ENCODE data around the gene BZW1. TPM values are rescaled to one million over a fixed set of nuclear protein-coding genes. Genes with fewer than 3 reads are reported as not detected.

Gene BZW1
- total RNA-seq, 1 donor from 2014 or later = 433 TPM

DNA sequence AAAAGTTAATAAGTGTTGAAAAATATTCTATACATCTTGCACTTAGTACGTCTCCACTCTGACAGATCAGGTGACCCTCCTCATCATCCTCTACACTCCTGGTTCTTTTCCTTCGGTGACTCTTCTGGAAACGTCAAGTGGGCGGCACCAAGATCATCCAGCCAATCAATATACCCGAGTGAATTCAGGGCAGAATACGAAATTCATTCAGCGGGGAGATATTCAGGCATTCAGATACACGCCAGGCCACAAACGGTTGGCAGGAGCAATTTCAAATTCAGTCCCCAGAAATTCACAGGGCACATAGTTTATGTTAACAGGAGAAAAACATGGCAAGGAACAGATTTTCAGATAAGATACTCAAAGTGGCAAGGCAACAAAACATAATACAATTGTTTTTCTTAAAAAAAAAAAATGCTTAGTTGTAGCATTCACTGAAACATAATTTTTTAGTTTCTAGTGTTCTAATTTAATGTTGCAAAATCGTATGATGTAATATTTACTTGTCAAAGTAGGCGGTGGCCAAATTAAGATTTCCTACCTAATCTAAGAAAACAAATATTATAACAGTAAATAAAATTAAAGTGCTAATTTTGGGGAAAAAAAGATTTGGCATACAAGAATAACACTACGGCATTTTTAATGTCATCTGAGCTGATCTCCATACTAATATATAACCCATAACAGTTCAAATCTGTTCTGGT is 48.5 kb downstream of the BZW1 start:
- peak overlapping the region; percentile 74 for H3K4me3 Mint-ChIP-seq
- H3K36me3 Mint-ChIP-seq (ENCODE audit: low read depth) = peaks cover 32% of the 10 kb centered on the region
- no peaks in the 10 kb centered on the region for H3K9me3 Mint-ChIP-seq
- H3K27ac Mint-ChIP-seq (ENCODE audit: unreplicated experiment) = no peak overlapping the region
- no peaks in the 10 kb centered on the region for H3K27me3 Mint-ChIP-seq (ENCODE audit: low read depth)
- TF ChIP-seq, protein P1, sequence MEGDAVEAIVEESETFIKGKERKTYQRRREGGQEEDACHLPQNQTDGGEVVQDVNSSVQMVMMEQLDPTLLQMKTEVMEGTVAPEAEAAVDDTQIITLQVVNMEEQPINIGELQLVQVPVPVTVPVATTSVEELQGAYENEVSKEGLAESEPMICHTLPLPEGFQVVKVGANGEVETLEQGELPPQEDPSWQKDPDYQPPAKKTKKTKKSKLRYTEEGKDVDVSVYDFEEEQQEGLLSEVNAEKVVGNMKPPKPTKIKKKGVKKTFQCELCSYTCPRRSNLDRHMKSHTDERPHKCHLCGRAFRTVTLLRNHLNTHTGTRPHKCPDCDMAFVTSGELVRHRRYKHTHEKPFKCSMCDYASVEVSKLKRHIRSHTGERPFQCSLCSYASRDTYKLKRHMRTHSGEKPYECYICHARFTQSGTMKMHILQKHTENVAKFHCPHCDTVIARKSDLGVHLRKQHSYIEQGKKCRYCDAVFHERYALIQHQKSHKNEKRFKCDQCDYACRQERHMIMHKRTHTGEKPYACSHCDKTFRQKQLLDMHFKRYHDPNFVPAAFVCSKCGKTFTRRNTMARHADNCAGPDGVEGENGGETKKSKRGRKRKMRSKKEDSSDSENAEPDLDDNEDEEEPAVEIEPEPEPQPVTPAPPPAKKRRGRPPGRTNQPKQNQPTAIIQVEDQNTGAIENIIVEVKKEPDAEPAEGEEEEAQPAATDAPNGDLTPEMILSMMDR (conservative IDR thresholded peaks at IDR 0.05) = no peak
- DNase-seq (ENCODE audit: low read depth, low spot score) = no peak
- H3K4me1 Mint-ChIP-seq = peaks cover 32% of the 10 kb centered on the region

DNA sequence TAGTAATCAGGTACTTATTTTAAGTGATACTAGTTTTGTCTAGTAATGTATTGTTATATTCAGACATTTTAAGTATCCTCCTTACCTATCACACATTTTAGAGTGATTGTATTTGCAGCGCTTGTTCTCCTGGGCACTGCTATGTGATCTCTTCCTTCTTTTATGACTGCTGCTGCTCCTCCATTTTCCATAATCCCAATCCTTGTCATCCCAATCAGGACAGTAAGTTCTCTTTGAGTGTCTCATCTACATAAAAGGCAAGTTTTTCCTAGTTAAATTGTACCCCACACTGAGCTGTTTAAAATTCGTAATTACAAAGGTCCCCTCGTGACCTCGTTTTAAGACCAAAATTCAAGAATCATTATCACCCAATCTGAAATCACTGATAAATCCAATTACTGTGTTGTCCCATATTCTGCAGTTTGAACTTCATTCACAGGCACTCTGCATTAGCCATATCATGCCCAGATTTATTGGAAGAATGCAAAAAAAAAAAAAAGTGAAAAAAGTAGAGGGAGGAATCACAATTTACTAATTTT is 50.0 kb downstream of the BZW1 start:
- H3K27me3 Mint-ChIP-seq (ENCODE audit: low read depth) = no peaks in the 10 kb centered on the region
- no peaks in the 10 kb centered on the region for H3K9me3 Mint-ChIP-seq
- TF ChIP-seq, protein P1 (conservative IDR thresholded peaks at IDR 0.05) = no peak
- peak overlapping the region; percentile 1 for H3K27ac Mint-ChIP-seq (ENCODE audit: unreplicated experiment)
- no peak for DNase-seq (ENCODE audit: low read depth, low spot score)
- H3K4me1 Mint-ChIP-seq = peaks cover 33% of the 10 kb centered on the region
- H3K4me3 Mint-ChIP-seq = peak overlapping the region; percentile 100
- H3K36me3 Mint-ChIP-seq (ENCODE audit: low read depth) = peaks cover 27% of the 10 kb centered on the region

DNA sequence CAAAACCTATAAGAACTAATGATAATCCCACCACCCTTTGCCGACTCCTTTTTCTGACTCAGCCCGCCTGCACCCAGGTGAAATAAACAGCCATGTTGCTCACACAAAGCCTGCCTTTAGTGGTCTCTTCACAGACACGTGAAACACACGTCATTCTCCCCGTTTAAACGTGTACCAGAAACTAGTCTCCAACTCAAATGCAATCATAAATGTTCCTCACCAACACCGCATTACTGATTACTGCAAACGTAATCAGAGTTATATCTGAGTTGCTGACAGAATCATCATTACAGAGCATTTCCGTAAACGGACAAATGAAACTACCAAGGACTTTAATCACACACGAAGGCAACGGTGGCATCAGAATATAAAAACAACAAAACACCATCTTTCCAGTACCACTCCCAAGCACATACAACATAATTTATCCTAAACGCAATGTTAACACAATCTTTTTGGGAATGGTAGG is 50.9 kb downstream of the BZW1 start:
- DNase-seq (ENCODE audit: low read depth, low spot score) = no peak

DNA sequence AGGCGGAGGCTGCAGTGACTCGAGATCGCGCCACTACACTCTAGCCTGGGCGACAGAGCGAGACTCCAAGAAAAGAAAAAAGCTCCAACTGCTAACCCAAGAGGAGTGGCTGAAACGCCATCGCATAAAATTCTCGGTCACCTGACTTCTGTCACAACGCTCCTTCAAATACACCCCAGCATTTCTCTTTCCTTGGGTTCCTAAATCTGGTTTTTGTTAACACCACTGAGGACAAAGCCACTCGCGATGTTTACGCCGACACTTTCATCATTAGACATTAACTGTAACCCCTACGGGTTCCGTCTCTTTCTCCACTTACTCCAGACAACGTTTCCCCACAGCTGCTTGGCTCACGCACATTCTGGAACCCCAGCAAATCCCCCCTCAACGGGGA is 52.1 kb downstream of the BZW1 start:
- H3K27ac Mint-ChIP-seq (ENCODE audit: unreplicated experiment) = peak overlapping the region; percentile 100
- peaks cover 22% of the 10 kb centered on the region for H3K36me3 Mint-ChIP-seq (ENCODE audit: low read depth)
- peaks cover 33% of the 10 kb centered on the region for H3K4me1 Mint-ChIP-seq
- H3K4me3 Mint-ChIP-seq = peak overlapping the region; percentile 100
- TF ChIP-seq, protein P1 (conservative IDR thresholded peaks at IDR 0.05) = no peak
- no peaks in the 10 kb centered on the region for H3K9me3 Mint-ChIP-seq
- no peak for DNase-seq (ENCODE audit: low read depth, low spot score)
- no peaks in the 10 kb centered on the region for H3K27me3 Mint-ChIP-seq (ENCODE audit: low read depth)

More for the DNA sequence above, 50.9 kb downstream of the BZW1 start:
- no peaks in the 10 kb centered on the region for H3K9me3 Mint-ChIP-seq
- H3K27ac Mint-ChIP-seq (ENCODE audit: unreplicated experiment) = peak overlapping the region; percentile 96
- H3K36me3 Mint-ChIP-seq (ENCODE audit: low read depth) = peaks cover 27% of the 10 kb centered on the region
- peak overlapping the region; percentile 100 for H3K4me3 Mint-ChIP-seq
- H3K4me1 Mint-ChIP-seq = peaks cover 33% of the 10 kb centered on the region
- TF ChIP-seq, protein P1 (conservative IDR thresholded peaks at IDR 0.05) = no peak
- no peaks in the 10 kb centered on the region for H3K27me3 Mint-ChIP-seq (ENCODE audit: low read depth)

DNA sequence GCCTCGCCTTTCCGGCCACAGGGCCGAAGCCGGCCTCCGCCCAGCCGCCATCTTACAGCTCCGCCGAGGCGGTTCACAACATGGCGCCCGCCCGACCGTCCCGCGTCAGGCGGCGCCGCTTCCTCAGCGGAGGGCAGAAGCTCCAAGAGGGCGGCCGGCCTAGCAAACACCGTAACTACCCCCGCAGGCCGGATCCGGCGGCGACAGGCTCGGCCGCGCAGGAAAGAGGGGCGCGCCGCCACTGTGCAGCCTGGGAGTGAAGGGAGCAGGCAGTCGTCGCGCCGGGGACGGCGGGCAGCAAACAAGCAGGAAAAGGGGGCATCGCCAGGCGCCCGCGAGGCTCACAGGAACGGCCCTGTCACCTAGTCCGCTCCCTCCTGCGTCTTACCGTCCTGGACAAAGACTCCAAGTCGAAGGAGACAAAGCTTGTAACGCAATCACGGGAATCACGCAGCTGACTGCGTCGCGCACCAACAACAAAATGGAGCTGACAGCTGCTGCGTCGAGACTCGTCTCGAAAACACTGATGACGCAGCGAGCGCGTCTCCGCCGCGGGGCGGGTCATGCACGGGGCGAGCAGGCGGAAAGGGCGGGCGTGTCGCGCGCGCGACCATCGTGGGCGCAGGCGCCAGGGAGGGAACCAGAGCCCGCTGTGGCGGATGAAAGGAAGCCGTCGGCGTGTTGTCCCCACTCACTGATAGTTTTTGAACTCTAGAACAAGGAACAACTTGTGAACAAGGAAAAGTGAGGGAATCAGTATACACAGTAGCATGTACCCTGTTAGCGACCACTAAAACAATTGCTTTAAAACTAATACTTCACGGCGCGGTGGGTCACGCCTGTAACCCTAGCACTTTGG is 52.7 kb downstream of the BZW1 start, which contains the start of gene CLK1:
Gene CLK1, minus strand, starts transcription at position 483 of the 859 bp plus-strand sequence. CDS start 2,796 bp downstream, outside the sequence.
- H3K27ac Mint-ChIP-seq (ENCODE audit: unreplicated experiment) = peak within 1 kb of the TSS; percentile 100
- peaks cover 33% of the 10 kb centered on the region for H3K4me1 Mint-ChIP-seq
- peaks cover 22% of the 10 kb centered on the region for H3K36me3 Mint-ChIP-seq (ENCODE audit: low read depth)
- peak within 1 kb of the TSS; percentile 100 for H3K4me3 Mint-ChIP-seq
- no peaks in the 10 kb centered on the region for H3K9me3 Mint-ChIP-seq
- peak; percentile 81 for DNase-seq (ENCODE audit: low read depth, low spot score)
- no peaks in the 10 kb centered on the region for H3K27me3 Mint-ChIP-seq (ENCODE audit: low read depth)
- TF ChIP-seq, protein P1 (conservative IDR thresholded peaks at IDR 0.05) = no peak
